GM23248 (cell line): ENCODE measurements around the gene COG5. TPM values are rescaled to one million over a fixed set of nuclear protein-coding genes. Genes with fewer than 3 reads are reported as not detected.

Experiments used
- DNase-seq: peaks from one replicate; pipeline ENCODE4 v3.0.0-alpha.2; 2015
- H2AFZ ChIP-seq: fragments of 200-600 bp; sonication (generic); 2 replicates; pipeline ENCODE4 v1.6.1; 2016; ENCODE audit warnings: antibody characterized with exemption
- H3F3A ChIP-seq: fragments of 200-600 bp; sonication (generic); 2 replicates; pipeline ENCODE4 v1.6.1; 2016; ENCODE audit warnings: mild to moderate bottlenecking, antibody characterized with exemption, mixed run types; ENCODE audit not compliant: insufficient read depth
- H3K27ac ChIP-seq: fragments of 200-600 bp; sonication (generic); 2 replicates; pipeline ENCODE4 v1.5.1; 2016; ENCODE audit warnings: mild to moderate bottlenecking
- H3K27me3 ChIP-seq: fragments of 200-600 bp; sonication (generic); replicated peaks from 2 replicates; pipeline ENCODE4 v1.6.1; 2016; ENCODE audit warnings: mild to moderate bottlenecking; ENCODE audit not compliant: insufficient read depth
- H3K36me3 ChIP-seq: fragments of 200-600 bp; sonication (generic); 2 replicates; pipeline ENCODE4 v1.6.1; 2016; ENCODE audit warnings: low read depth, mild to moderate bottlenecking
- H3K4me1 ChIP-seq: fragments of 200-600 bp; sonication (generic); 2 replicates; pipeline ENCODE4 v1.6.1; 2016; ENCODE audit warnings: mild to moderate bottlenecking; ENCODE audit not compliant: insufficient read depth
- H3K4me2 ChIP-seq: fragments of 200-600 bp; sonication (generic); one replicate; pipeline ENCODE4 v1.6.1; 2016; ENCODE audit warnings: mild to moderate bottlenecking; ENCODE audit not compliant: unreplicated experiment
- H3K4me3 ChIP-seq: fragments of 200-600 bp; sonication (generic); 2 replicates; pipeline ENCODE4 v1.5.1; 2016; ENCODE audit warnings: mild to moderate bottlenecking
- H3K79me2 ChIP-seq: fragments of 200-600 bp; sonication (generic); 2 replicates; pipeline ENCODE4 v1.6.1; 2016; ENCODE audit warnings: mild to moderate bottlenecking; ENCODE audit not compliant: insufficient read depth
- H3K9ac ChIP-seq: fragments of 200-600 bp; sonication (generic); 2 replicates; pipeline ENCODE4 v1.6.1; 2016; ENCODE audit warnings: mild to moderate bottlenecking
- H3K9me2 ChIP-seq: fragments of 200-600 bp; sonication (generic); 2 replicates; pipeline ENCODE4 v1.6.1; 2016; ENCODE audit warnings: mixed run types, mild to moderate bottlenecking, moderate library complexity; ENCODE audit not compliant: insufficient read depth
- H3K9me3 ChIP-seq: fragments of 200-600 bp; sonication (generic); one replicate; pipeline ENCODE4 v1.6.1; 2017; ENCODE audit warnings: low read depth
- H4K20me1 ChIP-seq: fragments of 200-600 bp; sonication (generic); 2 replicates; pipeline ENCODE4 v1.6.0; 2016; ENCODE audit not compliant: insufficient read depth
- EZH2 ChIP-seq: fragments of 200-600 bp; sonication (generic); IDR thresholded peaks from 2 replicates; pipeline ENCODE4 v1.6.1; 2018; ENCODE audit warnings: antibody characterized with exemption, mild to moderate bottlenecking; ENCODE audit not compliant: insufficient read depth, poor library complexity, severe bottlenecking
- EZH2phosphoT487 ChIP-seq: fragments of 200-600 bp; sonication (generic); IDR thresholded peaks from 2 replicates; pipeline ENCODE4 v1.6.1; 2018; ENCODE audit warnings: antibody characterized with exemption, moderate library complexity, mild to moderate bottlenecking, low read depth; ENCODE audit not compliant: insufficient read depth
- WGBS, 2 experiments: methylation state at CpG; one replicate each; pipeline ENCODE4 v1.1.6; 2015 to 2017; ENCODE audit warnings: low lambda C conversion rate in 2 of 2, low coverage in 1 of 2; ENCODE audit errors: missing lambda C conversion rate in 2 of 2; 5-methylcytosine and 5-hydroxymethylcytosine counted together
- in situ Hi-C: fragments of 300-500 bp; cut with MboI; formaldehyde crosslinking; loops from 2 replicates; pipeline ENCODE4 v1.15.0; 2020
- polyA plus RNA-seq: library from polyadenylated mRNA; unstranded; fragments of >200 nt; fragmentation: Nextera tagmentation; extraction: Ambion mirVana; gene quantifications from 2 replicates; pipeline ENCODE4 v1.2.1, GENCODE V29; 2016
- total RNA-seq: library from RNA; depleted of rRNA; stranded (reverse); fragments of >200 nt; shearing (Covaris generic); gene quantifications from 2 replicates; pipeline ENCODE4 v1.2.3, GENCODE V29; 2014

The COG5 gene
- total and polyA plus RNA-seq, 2 experiments from 2014 or later: 20.7 to 26.0 TPM

- 94 to 100% methylated on average over 1 of the region's 1 CpG for whole genome bisulfite sequencing, 2 experiments
- in situ Hi-C loops: no loop called here
Measured at GRCh38 chr7:107593025-107593410, 29.3 kb upstream of the COG5 start.

GRCh38 chr7:107592361-107593024 lies 28.8 kb upstream of the COG5 start:
- H3K4me1 ChIP-seq: peaks cover 47% of the 10 kb centered on the region
- no peaks in the 10 kb centered on the region for H3K9me2 ChIP-seq
- no peaks in the 10 kb centered on the region for H3K27me3 ChIP-seq
- H3K79me2 ChIP-seq: peaks cover 15% of the 10 kb centered on the region
- no peak overlapping the region for H2AFZ ChIP-seq
- H3K9ac ChIP-seq: no peak overlapping the region
- peak overlapping the region; percentile 16 for H3K4me2 ChIP-seq
- in situ Hi-C loops: no loop called here
- no peaks in the 10 kb centered on the region for H4K20me1 ChIP-seq
- H3K9me3 ChIP-seq: no peaks in the 10 kb centered on the region
- 20 to 21% methylated on average over 5 of the region's 5 CpGs for WGBS, 2 experiments
- H3K36me3 ChIP-seq: peaks cover 6% of the 10 kb centered on the region
- H3K4me3 ChIP-seq: peak overlapping the region; percentile 24; the same call in 1 of the 2 replicates
- no peak for TF ChIP-seq EZH2
- 0 out of 2 replicates have a peak, but pooled peaks have one; percentile 16 for TF ChIP-seq EZH2phosphoT487
- peaks cover 61% of the 10 kb centered on the region for H3F3A ChIP-seq
- DNase-seq: peak; percentile 90
- peak overlapping the region; percentile 76 for H3K27ac ChIP-seq

More at GRCh38 chr7:107593025-107593410, 29.3 kb upstream of the COG5 start:
- peak overlapping the region; percentile 16 for H3K4me2 ChIP-seq
- H3K79me2 ChIP-seq: peaks cover 10% of the 10 kb centered on the region; the same call in 1 of the 2 replicates
- H3K9me3 ChIP-seq: no peaks in the 10 kb centered on the region
- no peaks in the 10 kb centered on the region for H4K20me1 ChIP-seq
- no peaks in the 10 kb centered on the region for H3K27me3 ChIP-seq
- H3K4me3 ChIP-seq: peak overlapping the region; percentile 24; the same call in 1 of the 2 replicates
- TF ChIP-seq EZH2phosphoT487 (no peak), EZH2 (no peak)
- H3K27ac ChIP-seq: peak overlapping the region; percentile 76
- no peaks in the 10 kb centered on the region for H3K9me2 ChIP-seq
- H2AFZ ChIP-seq: no peak overlapping the region
- peaks cover 10% of the 10 kb centered on the region; the same call in 1 of the 2 replicates for H3K36me3 ChIP-seq
- peaks cover 47% of the 10 kb centered on the region for H3K4me1 ChIP-seq
- H3K9ac ChIP-seq: no peak overlapping the region
- peaks cover 61% of the 10 kb centered on the region for H3F3A ChIP-seq
- peak; percentile 25 for DNase-seq

GRCh38 chr7:107591421-107591820 lies 27.7 kb upstream of the COG5 start:
- Histone ChIP-seq H3K9ac (no peak overlapping the region), H4K20me1 (no peaks in the 10 kb centered on the region), H3K79me2 (peaks cover 23% of the 10 kb centered on the region), H3K9me2 (no peaks in the 10 kb centered on the region), H3K4me1 (peaks cover 43% of the 10 kb centered on the region), H3F3A (peaks cover 64% of the 10 kb centered on the region), H3K9me3 (no peaks in the 10 kb centered on the region), H3K27me3 (no peaks in the 10 kb centered on the region), H3K4me2 (no peak overlapping the region), H3K36me3 (peaks cover 8% of the 10 kb centered on the region), H2AFZ (no peak overlapping the region), H3K27ac (peak overlapping the region; percentile 76), H3K4me3 (no peak overlapping the region)
- peak; percentile 28 for DNase-seq
- WGBS, 2 experiments: 91 to 94% methylated on average over 3 of the region's 3 CpGs
- in situ Hi-C loops: no loop called here
- no peak for TF ChIP-seq EZH2
- no peak for TF ChIP-seq EZH2phosphoT487

- TF ChIP-seq EZH2phosphoT487 (no peak), EZH2 (no peak)
- Histone ChIP-seq H3K9me2 (no peaks in the 10 kb centered on the region), H3K4me2 (no peak overlapping the region), H3K4me3 (no peak overlapping the region), H3F3A (peaks cover 41% of the 10 kb centered on the region), H3K27me3 (no peaks in the 10 kb centered on the region), H3K79me2 (peaks cover 45% of the 10 kb centered on the region), H3K4me1 (peaks cover 23% of the 10 kb centered on the region), H4K20me1 (no peaks in the 10 kb centered on the region), H3K9me3 (no peaks in the 10 kb centered on the region), H2AFZ (no peak overlapping the region), H3K36me3 (peaks cover 13% of the 10 kb centered on the region), H3K27ac (no peak overlapping the region), H3K9ac (no peak overlapping the region)
- DNase-seq: no peak
- 94 to 97% methylated on average over 5 of the region's 5 CpGs for WGBS, 2 experiments
- in situ Hi-C loops: no loop called here
Measured at GRCh38 chr7:107588529-107589130, 24.9 kb upstream of the COG5 start.
